GM19463 (cell line): ENCODE measurements around the gene LOXL1.
"Not testable (repeated sequence)": the region's sequence is repeated elsewhere in the genome, so short reads cannot be mapped to it uniquely, and the experiment has no call there.

Experiments
- ATAC-seq: cut with Tn5 transposase; IDR thresholded peaks from one replicate; pipeline ENCODE4 v1.9.1; 2021; ENCODE audit warnings: mild to moderate bottlenecking, moderate library complexity; ENCODE audit not compliant: unreplicated experiment

Gene LOXL1

GRCh38 chr15:73937296-73937695 is 11.0 kb downstream of the LOXL1 start:
- ATAC-seq: no peak

DNA sequence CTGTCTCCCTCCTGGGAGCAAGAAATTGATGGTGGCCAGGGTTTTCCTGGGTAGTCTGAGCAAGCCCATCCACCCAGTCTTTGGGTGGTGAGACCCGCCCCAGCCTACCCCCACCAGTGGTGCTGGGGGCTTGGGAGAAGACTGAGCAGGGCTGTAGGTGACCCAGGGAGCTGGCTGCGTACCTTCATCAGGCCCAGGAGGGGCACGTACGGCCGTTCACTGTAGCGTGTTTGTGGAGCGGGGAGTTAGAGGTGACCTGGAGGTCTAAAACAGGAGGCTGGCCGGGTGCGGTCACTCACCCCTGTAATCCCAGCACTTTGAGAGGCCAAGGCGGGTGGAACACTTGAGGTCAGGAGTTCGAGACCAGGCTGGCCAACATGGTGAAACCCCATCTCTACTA is 11.5 kb downstream of the LOXL1 start:
- ATAC-seq: no peak

DNA sequence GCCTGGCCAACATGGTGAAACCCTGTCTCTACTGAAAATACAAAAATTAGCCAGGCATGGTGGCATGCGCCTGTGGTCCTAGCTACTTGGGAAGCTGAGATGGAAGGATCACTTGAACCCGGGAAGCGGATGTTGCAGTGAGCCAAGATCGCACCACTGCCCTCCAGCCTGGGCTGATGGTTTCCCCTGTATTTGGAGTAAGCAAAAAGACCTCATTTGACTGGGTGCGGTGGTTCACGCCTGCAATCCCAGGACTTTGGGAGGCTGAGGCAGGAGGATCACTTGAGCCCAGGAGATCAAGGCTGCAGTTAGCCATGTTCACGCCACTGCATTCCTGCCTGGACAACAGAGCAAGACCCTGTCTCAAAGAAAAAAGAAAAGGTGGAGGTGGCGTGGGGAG is 12.3 kb downstream of the LOXL1 start:
- not testable (repeated sequence) for ATAC-seq

DNA sequence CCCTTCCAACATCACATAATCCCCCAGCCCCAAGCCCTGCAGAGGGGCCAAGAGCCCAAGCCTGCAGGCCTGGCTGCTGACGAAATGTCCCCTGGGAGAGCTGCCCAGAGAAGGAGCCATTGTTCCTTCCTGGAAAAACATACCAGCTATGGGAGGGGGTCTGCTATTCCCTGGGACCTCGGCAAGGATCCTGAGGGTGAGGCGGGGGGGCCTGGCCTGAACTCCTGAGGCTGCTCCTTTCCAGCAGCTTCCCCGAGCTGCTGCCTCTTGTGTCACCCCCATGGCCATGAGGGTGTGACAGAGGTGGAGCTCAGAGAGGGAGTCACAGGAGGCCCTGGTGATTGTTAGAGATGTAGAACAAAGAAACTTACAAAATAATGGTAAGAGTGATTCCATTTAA is 12.9 kb downstream of the LOXL1 start:
- ATAC-seq: no peak

GRCh38 chr15:73940061-73940981 is 14.1 kb downstream of the LOXL1 start:
- no peak for ATAC-seq

- ATAC-seq: no peak
Observed at GRCh38 chr15:73941044-73941443, 14.8 kb downstream of the LOXL1 start.

DNA sequence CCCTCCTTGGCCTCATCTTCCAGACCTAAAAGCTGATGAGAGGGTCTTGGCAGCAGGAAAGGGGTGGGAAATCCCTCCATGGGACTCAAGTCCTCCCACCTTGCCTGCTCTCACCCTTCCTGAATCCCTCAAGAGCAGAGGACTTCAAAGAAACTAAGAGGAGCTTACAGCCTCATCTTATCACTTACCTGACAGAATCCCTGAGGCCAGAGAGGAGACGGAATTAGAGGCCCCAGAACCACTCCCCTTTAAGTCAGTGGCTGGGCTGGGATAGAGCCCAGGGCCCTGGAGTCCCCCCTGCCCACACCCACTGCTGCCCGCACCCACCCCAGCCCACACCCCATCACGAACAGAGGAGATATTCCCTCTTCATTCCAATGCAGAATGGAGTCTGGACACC is 15.2 kb downstream of the LOXL1 start:
- no peak for ATAC-seq

GRCh38 chr15:73941871-73942635 is 15.8 kb downstream of the LOXL1 start:
- ATAC-seq: no peak

DNA sequence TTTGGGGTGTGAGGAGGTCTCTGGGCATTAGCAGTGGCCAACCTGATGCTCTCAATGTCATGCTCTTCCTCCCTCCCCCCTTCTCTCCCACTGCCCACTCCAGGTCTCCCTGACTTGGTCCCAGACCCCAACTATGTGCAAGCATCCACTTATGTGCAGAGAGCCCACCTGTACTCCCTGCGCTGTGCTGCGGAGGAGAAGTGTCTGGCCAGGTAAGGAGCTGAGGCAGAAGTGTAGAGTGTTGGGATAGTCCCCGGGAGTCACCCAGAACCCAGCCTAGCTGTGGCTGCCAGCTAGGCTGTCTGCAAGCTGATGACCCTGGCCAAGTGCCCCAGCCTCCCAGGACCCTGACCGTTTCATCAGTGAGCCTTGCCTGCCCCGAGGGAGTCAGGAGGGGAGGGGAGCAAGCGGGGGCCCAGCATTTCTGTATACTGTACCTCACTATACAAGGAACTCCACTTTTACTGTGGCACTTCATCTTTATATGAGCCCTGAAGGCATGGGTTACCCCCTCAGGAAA is 16.5 kb downstream of the LOXL1 start:
- no peak for ATAC-seq

GRCh38 chr15:73944161-73945129 is 18.2 kb downstream of the LOXL1 start:
- ATAC-seq: no peak

DNA sequence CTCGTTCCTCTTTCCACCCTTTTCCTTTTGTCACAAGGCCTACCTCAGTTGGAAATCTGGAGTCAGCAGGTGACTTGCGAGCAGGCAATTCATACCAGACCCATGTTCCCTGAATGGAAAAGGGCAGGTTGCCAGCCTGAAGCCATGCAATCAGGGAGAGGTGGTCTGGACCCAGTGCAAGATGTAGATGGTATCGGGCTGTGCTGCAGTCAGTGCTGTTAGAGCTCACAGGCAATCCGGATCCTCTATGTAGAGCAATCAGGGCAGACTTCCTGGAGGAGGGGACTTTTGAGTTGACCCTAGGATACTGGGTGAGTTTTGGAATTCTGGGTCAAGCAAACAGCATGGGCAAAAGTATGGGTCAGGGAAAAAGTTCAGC is 18.9 kb downstream of the LOXL1 start:
- no peak for ATAC-seq

GRCh38 chr15:73946046-73946721 is 19.9 kb downstream of the LOXL1 start:
- no peak for ATAC-seq

GRCh38 chr15:73946795-73947370 is 20.6 kb downstream of the LOXL1 start:
- ATAC-seq: no peak

DNA sequence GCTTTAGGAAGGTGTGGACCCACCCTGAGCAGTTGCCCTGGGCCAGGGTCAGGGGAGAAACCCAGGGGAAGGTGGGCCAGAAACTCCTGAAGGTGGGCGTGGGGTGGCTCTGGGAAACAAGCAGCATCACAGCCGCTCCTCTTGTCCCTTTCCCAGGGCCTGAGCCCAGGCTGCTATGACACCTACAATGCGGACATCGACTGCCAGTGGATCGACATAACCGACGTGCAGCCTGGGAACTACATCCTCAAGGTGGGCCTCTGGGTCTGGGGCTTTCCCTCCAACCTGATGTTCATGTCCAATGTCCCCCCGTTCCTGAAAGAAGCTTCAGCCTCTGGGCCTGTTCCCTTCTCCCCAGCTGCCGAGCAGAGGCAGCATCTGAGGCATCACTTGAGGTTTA is 21.4 kb downstream of the LOXL1 start:
- no peak for ATAC-seq

DNA sequence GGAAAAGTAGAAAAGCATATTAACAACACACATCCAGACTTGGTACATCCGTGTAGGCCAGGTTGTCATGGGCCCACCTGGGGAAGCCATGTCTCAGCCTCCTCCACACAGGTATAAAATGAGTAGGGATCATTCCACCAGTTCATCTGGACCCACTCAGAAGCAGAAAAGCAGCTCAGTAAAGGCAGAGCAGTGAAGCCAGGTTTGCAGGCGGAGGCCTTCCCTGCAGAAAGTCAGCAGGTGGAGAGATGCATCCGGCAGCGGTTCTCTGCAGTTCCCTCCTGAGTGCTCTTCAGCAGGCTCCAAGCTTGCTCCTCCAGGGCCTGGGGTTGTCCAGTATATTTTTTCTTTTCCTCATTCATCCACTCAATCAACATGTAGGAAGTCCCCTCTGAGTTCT is 22.1 kb downstream of the LOXL1 start:
- ATAC-seq: no peak

GRCh38 chr15:73948982-73949381 is 22.7 kb downstream of the LOXL1 start:
- ATAC-seq: no peak

DNA sequence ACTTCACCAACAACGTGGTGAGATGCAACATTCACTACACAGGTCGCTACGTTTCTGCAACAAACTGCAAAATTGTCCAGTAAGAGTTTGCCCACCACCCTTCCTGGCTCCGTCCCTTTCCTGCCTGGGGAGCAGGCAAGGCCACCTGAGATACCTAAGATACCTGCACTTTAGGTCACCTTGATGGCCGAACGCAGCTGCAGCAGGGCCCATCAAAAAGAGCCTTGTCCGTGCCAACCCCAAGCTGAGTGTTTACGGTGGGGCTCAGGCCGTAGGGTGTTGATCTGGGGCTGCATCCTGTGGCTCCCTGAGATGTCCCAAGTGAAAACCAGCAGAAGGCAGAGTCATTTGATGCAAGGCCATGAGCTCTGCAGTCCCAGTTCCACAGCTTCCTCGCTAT is 23.2 kb downstream of the LOXL1 start:
- ATAC-seq: no peak

GRCh38 chr15:73950479-73950830 is 24.2 kb downstream of the LOXL1 start:
- no peak for ATAC-seq

DNA sequence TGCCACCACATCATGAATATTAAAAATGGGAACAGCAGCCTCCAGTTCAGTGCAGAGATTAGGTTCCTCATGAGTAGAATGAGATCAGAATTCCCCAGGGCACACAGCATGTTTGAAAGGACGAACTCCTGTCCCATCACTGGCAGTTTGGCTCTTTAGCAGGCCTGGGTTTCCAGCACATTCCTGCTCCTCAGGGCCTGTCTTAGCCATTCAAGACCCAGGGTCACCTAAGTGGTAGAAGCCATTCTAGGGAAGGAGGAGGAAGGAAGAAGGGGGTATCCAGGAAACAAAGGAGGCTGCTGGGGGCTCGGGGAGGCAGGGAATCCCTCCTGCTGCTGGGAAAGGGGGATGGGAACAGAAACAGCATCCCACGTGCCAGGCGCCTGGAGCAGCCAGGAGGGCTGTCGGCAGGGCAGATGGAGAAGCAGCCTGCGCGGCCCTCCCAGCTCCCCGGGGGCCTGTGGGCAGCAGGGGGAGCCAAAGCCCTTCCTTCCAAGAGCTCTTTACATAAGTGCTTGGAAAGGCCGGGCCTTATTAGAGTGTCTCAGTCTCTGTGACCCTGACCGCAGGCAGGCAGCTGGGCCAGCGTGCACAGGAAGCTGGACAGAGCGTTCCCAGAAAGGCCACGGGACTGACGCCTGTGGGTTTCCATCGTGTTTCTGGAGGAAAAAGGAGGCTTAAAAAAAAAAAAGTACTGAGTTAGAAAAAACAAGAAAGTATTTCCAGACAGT is 24.7 kb downstream of the LOXL1 start:
- peak; percentile 76 for ATAC-seq
